Medulla oblongata (tissue), 1 donor: ENCODE measurements around the gene RAG2.

ENCODE experiments used
- DNase-seq: peaks from one replicate; pipeline ENCODE4 v3.0.0-alpha.2; 2015; ENCODE audit errors: extremely low spot score

The RAG2 gene

GRCh38 chr11:36598051-36598450 is at the start of gene RAG2:
Gene RAG2 (minus strand): TSS chr11:36598236. CDS start chr11:36594168, 4,068 bp downstream.
- DNase-seq: no peak

- DNase-seq: no peak
These were observed 40.5 kb upstream of the RAG2 start for GRCh38 chr11:36638556-36638955.

GRCh38 chr11:36635066-36635862 is 37.2 kb upstream of the RAG2 start:
- DNase-seq: no peak

DNA sequence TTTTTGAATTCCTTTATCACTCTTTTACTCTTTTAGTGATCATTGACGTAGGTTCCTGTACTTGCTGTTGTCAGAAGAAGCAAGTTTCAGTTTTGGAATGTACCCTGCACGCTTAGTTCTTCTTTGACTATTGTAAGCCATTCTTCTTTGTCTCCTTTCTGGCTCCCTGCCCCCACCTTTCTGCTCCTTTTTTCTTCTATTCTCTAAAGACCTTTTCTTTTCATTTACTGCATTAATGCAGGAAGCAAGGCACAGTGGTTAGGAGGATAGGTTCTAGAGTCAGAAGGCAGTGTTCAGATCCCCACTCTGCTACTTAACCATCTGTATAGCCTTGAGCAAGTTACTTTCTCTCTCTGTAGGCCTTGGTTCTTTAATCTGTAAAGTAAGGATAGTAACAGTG is 33.7 kb upstream of the RAG2 start:
- no peak for DNase-seq

DNA sequence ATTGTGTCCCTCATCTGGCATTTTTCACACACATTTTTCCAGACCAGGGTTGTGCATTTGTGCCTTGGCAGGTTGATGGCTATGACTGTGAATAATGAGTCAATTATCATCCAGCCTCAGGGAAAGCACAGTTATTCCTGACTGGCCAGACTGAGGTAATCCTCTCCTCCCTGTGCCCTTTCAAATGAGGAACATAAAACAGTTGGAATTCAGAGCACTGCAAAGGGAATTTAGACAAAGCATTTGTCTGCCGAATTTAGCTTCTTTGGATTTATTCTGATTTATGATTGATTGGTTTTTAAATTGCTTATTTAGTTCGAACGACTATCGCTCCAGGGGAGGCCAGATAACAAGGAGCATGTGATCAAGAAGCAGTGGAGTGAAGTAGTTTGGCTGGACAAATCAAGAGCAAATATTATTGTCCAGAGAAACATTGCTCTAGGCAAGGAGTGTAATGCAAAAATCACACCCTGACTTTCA is 30.8 kb upstream of the RAG2 start:
- no peak for DNase-seq

DNA sequence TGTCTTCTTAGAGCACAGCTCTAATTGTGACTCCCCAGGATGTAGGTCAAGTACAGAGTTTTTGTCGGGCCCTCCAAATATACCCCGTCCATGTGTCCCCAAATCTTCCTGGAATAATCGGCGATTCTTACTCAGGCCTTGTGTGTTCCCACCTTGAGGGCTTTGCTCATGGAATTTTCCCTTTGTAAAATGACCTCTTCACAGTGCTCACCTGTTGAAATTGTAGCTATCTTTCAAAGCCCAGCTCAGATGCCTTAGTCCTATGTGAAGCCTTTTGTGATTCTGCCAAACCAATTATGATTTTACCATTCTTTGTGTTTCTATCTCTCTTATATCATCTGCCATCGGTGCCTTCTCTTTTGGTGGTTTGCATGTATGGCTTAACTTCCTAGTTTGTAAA is 30.1 kb upstream of the RAG2 start:
- no peak for DNase-seq

DNA sequence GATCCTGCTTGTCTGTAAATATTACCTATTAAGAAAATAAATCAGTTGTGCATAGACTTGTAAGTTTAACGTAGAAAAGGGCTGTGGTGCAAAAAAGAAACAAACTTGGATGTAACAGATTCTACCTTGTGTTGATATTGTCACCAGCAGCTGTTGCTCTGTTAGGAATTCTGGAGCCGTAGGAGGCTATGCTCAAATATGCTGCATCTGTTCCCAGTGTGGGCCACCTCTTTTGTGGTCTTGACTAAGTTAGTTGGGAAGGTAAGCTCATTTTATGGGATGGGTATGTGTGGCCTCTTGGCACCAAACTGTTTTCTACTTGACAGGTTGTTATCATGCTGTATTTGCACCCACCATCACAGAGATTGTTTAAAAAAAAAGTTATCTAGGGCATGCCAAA is 29.4 kb upstream of the RAG2 start:
- DNase-seq: no peak

GRCh38 chr11:36627006-36627405 is 29.0 kb upstream of the RAG2 start:
- no peak for DNase-seq

DNA sequence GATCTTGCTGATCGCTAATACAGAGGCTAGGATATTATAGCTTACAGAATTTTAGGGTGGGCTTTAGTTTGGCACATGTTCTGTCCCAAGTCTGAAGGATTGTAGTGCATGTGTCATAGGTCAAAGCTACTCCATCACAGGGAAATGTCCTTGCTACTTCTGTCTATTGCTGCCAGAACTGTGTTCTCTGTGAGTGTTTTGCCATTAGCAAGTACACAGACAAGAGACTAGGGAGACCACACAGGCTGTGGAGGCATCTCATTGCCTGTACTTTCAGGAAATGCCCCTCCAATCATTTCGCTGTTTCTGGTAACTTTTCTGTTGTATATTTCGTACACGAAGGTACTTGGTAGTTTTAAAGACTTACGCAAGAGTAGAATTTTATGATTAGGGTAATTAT is 25.5 kb upstream of the RAG2 start:
- no peak for DNase-seq

GRCh38 chr11:36622431-36623136 is 24.5 kb upstream of the RAG2 start:
- peak; percentile 31 for DNase-seq

GRCh38 chr11:36620246-36620645 is 22.2 kb upstream of the RAG2 start:
- DNase-seq: no peak

- peak; percentile 12 for DNase-seq
These were observed 21.5 kb upstream of the RAG2 start for GRCh38 chr11:36619502-36619901.

DNA sequence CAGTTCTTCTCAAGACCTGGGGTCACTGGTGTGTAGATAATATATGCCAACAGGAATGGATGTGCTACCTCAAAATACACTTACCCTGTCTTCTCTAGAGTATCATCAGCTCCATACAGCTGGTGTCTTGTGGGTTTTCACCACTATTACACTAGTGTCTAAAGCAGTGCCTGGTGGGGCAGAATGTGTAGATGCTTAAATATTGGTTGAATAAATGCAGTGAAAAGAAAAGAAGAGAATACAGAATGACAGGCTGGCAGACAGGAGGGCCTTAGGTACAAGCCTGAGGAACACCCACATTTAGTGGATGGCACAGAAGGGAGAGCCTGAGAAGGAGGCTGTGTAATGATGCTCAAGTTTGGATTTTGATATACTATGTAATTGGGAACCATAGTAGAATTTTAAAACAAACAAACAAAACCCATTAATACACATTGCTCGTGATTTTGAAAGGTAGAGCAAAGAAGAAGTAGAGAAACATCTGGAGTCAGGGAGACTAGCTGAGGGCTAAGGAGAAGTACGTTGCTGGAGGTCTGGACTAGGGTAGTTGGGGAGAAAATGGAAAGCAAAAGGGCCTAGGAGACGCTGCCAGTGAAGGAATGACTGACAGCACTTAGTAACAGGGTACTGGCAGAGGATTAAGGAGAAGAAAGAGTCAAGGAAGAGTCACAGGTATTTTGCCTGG is 20.5 kb upstream of the RAG2 start:
- DNase-seq: no peak

- DNase-seq: no peak
These were observed 19.7 kb upstream of the RAG2 start for GRCh38 chr11:36617543-36618362.

- DNase-seq: no peak
These were observed 17.8 kb upstream of the RAG2 start for GRCh38 chr11:36615826-36616225.

DNA sequence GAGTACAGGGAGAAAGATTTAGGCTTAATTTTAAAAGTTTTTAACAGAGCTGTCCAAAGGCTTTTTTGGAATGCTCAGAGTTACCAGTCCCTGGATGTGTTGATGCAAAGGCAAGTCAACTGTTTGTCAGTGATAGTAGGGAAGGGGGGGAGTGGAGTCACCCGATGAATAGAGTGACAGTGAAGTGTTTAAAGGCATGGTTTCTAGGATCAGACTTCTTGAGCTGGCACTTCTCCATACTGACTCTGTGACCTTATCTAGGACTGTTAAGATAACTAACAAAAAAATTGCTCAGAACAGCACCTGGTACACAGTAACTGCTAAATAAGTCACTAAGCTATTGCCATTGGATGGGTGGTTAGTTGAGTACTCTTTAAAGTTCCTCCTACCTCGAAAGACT is 11.3 kb upstream of the RAG2 start:
- no peak for DNase-seq

DNA sequence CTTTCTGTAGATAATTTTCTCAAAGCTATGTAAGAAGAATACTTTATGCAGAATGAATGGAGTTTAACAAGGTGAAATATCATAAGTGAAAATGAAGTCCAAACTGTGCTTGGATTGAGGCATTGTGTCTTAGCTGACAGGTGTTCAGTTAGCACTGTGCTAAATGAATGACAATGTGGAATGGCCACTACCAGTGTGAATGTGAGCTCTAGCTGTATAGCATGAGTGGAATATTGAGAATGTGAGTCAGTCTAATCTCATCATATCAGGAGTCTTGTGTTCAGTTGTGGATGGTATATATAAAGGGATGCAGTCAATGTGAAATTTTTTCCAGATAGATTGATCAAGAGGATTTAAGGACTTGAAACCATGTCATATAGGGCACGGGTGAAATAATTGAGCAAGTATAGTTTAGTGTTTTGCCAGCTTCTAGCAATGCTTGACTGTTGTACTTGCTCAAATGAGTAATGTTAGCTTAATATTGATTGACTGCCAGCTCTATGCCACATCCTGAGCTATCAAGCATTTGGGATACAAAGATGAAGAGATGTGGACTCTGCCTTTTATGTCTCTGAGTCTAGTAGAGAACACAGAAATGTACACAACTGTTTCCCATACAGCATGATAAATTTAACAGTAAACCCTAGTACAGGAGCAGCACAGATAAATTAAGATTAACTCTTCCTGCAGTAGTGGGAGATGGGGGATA is 10.6 kb upstream of the RAG2 start:
- DNase-seq: no peak

GRCh38 chr11:36605221-36606216 is 7.5 kb upstream of the RAG2 start:
- DNase-seq: no peak

DNA sequence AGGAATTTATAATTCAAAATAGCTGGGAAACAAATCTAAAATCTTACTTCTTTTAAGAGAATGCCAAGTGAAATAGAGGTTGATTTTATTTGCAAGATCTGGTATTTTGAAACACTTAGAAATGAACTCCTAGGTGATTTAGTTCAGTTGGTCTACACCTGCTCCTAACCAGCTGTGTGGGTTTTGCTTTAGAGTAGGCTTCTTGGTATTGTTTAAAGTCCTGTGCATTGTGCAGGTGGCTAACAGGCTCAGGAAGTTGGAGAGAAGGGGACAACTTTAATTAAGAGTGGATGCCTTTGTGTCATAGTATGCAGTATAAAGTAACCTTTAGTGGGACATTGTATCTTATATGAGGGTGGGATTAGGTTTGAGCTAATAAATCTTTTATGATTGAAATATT is 4.1 kb upstream of the RAG2 start:
- no peak for DNase-seq

- DNase-seq: no peak
These were observed 3.1 kb upstream of the RAG2 start for GRCh38 chr11:36601155-36601554.
